Hepatocyte (in vitro differentiated cells): ENCODE results near the gene ZMYM1.

Experiments
- EZH2 ChIP-seq: fragments of 200-600 bp; sonication (generic); IDR thresholded peaks from 2 replicates; pipeline ENCODE4 v1.6.1; 2016; ENCODE audit warnings: antibody characterized with exemption, mild to moderate bottlenecking, borderline replicate concordance
- EZH2phosphoT487 ChIP-seq: fragments of 200-600 bp; sonication (generic); IDR thresholded peaks from one replicate; pipeline ENCODE4 v1.6.1; 2018; ENCODE audit warnings: antibody characterized with exemption, mild to moderate bottlenecking, low read depth, moderate library complexity; ENCODE audit not compliant: unreplicated experiment, severe bottlenecking
- TF ChIP-seq, protein P1 (sequence below): fragments of 200-600 bp; sonication (generic); IDR thresholded peaks from 2 replicates; pipeline ENCODE4 v1.5.1; 2016; ENCODE audit warnings: antibody characterized with exemption, mild to moderate bottlenecking; ENCODE audit not compliant: poor library complexity

DNA sequence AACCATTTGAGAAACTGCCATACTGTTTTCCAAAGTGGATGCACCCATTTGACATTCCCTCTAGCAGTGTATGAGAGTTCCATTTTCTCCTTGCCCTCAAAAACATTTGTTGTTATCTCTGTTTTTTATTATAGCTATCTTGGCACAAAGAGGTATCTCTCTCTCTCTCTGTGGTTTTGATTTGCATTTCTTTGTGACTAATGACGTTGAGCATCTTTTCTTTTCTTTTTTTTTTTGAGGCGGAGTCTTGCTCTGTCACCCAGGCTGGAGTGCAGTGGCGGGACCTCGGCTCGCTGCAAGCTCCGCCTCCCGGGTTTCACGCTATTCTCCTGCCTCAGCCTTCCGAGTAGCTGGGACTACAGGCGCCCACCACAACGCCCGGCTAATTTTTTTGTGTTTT is 30.1 kb upstream of the ZMYM1 start:
- no peak for TF ChIP-seq EZH2
- TF ChIP-seq, protein P1, sequence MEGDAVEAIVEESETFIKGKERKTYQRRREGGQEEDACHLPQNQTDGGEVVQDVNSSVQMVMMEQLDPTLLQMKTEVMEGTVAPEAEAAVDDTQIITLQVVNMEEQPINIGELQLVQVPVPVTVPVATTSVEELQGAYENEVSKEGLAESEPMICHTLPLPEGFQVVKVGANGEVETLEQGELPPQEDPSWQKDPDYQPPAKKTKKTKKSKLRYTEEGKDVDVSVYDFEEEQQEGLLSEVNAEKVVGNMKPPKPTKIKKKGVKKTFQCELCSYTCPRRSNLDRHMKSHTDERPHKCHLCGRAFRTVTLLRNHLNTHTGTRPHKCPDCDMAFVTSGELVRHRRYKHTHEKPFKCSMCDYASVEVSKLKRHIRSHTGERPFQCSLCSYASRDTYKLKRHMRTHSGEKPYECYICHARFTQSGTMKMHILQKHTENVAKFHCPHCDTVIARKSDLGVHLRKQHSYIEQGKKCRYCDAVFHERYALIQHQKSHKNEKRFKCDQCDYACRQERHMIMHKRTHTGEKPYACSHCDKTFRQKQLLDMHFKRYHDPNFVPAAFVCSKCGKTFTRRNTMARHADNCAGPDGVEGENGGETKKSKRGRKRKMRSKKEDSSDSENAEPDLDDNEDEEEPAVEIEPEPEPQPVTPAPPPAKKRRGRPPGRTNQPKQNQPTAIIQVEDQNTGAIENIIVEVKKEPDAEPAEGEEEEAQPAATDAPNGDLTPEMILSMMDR, result no peak
- no peak for TF ChIP-seq EZH2phosphoT487
